Activated CD8-positive, alpha-beta T cell treated with anti-CD3 and anti-CD28 coated beads for 36 hours (primary cell): ENCODE results near the gene TRIM52. TPM values are rescaled to one million over a fixed set of nuclear protein-coding genes. Genes with fewer than 3 reads are reported as not detected.

Experiments used
- ATAC-seq: fragments of 200-7000 bp; cut with Tn5 transposase; one replicate; pipeline ENCODE4 v1.10.0; 2021; ENCODE audit warnings: mild to moderate bottlenecking, moderate library complexity
- CTCF ChIA-PET: fragments of 350-600 bp; sonication (Branson Sonifier 250); formaldehyde crosslinking; loops from one replicate; lab custom pipeline; 2021; ENCODE audit warnings: antibody characterized with exemption; lab: Charles Lee
- POLR2A ChIA-PET: fragments of 350-600 bp; sonication (Branson Sonifier 250); formaldehyde crosslinking; loops from one replicate; lab custom pipeline; 2021; ENCODE audit warnings: antibody characterized with exemption; lab: Charles Lee
- DNase-seq: peaks from one replicate; pipeline ENCODE4 v3.0.0-alpha.2; 2020
- H3K27ac Mint-ChIP-seq: one replicate; pipeline ENCODE4 v1.8.0; 2021; ENCODE audit warnings: mild to moderate bottlenecking, mixed read lengths
- H3K27me3 Mint-ChIP-seq: one replicate; pipeline ENCODE4 v1.8.0; 2021; ENCODE audit warnings: mixed read lengths
- H3K36me3 Mint-ChIP-seq: one replicate; pipeline ENCODE4 v1.8.0; 2021; ENCODE audit warnings: low read depth, mixed read lengths
- H3K4me1 Mint-ChIP-seq: one replicate; pipeline ENCODE4 v1.8.0; 2021; ENCODE audit warnings: low read depth, mixed read lengths
- H3K4me3 Mint-ChIP-seq: one replicate; pipeline ENCODE4 v1.8.0; 2021; ENCODE audit warnings: mild to moderate bottlenecking, moderate library complexity, mixed read lengths
- H3K9me3 Mint-ChIP-seq: one replicate; pipeline ENCODE4 v1.8.0; 2021; ENCODE audit warnings: mixed read lengths
- intact Hi-C: fragments of 100-400 bp; cut with micrococcal nuclease; formaldehyde crosslinking; loops from one replicate; pipeline ENCODE4 v1.10.0; 2022
- total RNA-seq, 2 experiments: library from RNA; stranded (reverse); gene quantifications; one replicate each; pipeline ENCODE4 v1.2.3, GENCODE V29; 2021
- TF ChIP-seq, protein P1 (sequence below): fragments of 200-600 bp; IDR thresholded peaks from one replicate; pipeline ENCODE4 v1.8.0; 2022; ENCODE audit warnings: antibody characterized with exemption, mild to moderate bottlenecking

The TRIM52 gene
- total RNA-seq, 2 experiments from 2014 or later = 13.2 to 13.8 TPM

DNA sequence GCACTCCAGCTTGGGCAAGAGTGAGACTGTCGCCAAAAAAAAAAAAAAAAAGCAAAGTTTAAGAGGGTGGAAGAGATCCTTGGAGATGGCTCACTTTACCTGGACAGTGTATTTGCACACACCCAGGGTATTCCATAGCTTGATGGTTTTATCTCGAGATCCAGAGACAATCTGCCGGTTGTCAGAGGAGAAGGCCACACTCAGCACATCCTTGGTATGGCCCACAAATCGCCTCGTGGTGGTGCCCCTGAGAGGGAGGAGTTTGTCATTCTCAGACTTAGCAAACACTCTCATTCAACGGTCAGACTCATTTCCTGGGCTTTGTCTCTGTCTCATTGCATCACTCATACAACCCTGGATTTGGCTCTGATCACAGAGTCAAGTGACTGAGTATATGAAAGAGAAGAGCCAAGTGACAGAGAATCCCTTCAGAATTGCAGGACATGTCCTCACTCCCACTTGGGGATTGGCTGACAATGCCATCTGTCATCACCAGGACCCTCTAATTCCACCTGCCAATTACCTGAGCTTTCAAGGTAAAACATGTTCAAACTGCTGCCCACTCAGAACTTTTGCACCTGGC is 19.5 kb downstream of the TRIM52 start:
- intact Hi-C loops = no loop called here
- peak; percentile 63 for ATAC-seq
- TF ChIP-seq, protein P1, sequence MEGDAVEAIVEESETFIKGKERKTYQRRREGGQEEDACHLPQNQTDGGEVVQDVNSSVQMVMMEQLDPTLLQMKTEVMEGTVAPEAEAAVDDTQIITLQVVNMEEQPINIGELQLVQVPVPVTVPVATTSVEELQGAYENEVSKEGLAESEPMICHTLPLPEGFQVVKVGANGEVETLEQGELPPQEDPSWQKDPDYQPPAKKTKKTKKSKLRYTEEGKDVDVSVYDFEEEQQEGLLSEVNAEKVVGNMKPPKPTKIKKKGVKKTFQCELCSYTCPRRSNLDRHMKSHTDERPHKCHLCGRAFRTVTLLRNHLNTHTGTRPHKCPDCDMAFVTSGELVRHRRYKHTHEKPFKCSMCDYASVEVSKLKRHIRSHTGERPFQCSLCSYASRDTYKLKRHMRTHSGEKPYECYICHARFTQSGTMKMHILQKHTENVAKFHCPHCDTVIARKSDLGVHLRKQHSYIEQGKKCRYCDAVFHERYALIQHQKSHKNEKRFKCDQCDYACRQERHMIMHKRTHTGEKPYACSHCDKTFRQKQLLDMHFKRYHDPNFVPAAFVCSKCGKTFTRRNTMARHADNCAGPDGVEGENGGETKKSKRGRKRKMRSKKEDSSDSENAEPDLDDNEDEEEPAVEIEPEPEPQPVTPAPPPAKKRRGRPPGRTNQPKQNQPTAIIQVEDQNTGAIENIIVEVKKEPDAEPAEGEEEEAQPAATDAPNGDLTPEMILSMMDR = no peak
- Mint-ChIP-seq H3K36me3 (peaks cover 76% of the 10 kb centered on the region), H3K27me3 (no peaks in the 10 kb centered on the region), H3K4me3 (peak overlapping the region; percentile 99), H3K9me3 (no peaks in the 10 kb centered on the region), H3K27ac (peak overlapping the region; percentile 100), H3K4me1 (peaks cover 48% of the 10 kb centered on the region)
- CTCF ChIA-PET = no interaction called here
- peak; percentile 85 for DNase-seq
- POLR2A ChIA-PET = interaction anchor here (0.6 to 35.9 kb wide), 8 partner anchors 7 to 1620 kb away, joined by 3 to 746 read pairs (median 24); partner anchors contain the start of genes RACK1, TRIM41 and TRIM52

DNA sequence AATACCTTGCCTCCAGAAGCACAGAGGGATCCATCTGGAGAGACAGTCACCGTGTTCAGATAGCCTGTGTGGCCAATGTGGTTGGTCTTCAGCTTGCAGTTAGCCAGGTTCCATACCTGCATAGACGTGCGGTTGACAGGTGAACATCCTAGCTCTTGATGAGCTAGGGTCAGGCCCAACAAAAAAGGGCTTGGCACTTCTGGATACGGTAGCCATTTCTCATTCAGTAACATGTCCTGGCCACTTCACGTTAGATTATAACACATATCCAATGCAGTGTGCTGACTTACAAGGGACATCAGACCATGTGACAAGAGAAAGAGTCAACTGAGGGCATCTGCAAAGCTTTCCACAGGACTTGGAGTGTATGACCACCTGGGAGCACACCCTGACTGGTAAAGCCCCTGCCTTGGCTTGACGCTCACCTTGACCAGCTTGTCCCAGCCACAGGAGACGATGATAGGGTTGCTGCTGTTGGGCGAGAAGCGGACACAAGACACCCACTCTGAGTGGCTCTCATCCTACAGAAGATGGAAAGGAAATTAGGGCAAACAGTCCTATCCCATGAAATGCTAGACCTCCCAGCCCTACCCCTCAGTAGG is 21.8 kb downstream of the TRIM52 start:
- H3K27me3 Mint-ChIP-seq = no peaks in the 10 kb centered on the region
- ATAC-seq (no peak), DNase-seq (no peak)
- CTCF ChIA-PET = interaction anchor here (0.6 kb wide), 1 partner anchor 55 kb away, joined by 3 read pairs; no protein-coding TSS in a partner anchor
- H3K4me1 Mint-ChIP-seq = peaks cover 40% of the 10 kb centered on the region
- TF ChIP-seq, protein P1 = no peak
- peak overlapping the region; percentile 50 for H3K4me3 Mint-ChIP-seq
- no peaks in the 10 kb centered on the region for H3K9me3 Mint-ChIP-seq
- intact Hi-C loops = no loop called here
- POLR2A ChIA-PET = interaction anchor here (0.9 to 35.9 kb wide), 5 partner anchors 6 to 50 kb away, joined by 5 to 746 read pairs (median 34); partner anchors contain the start of genes RACK1, TRIM41 and TRIM52
- peaks cover 88% of the 10 kb centered on the region for H3K36me3 Mint-ChIP-seq
- peak overlapping the region; percentile 100 for H3K27ac Mint-ChIP-seq

DNA sequence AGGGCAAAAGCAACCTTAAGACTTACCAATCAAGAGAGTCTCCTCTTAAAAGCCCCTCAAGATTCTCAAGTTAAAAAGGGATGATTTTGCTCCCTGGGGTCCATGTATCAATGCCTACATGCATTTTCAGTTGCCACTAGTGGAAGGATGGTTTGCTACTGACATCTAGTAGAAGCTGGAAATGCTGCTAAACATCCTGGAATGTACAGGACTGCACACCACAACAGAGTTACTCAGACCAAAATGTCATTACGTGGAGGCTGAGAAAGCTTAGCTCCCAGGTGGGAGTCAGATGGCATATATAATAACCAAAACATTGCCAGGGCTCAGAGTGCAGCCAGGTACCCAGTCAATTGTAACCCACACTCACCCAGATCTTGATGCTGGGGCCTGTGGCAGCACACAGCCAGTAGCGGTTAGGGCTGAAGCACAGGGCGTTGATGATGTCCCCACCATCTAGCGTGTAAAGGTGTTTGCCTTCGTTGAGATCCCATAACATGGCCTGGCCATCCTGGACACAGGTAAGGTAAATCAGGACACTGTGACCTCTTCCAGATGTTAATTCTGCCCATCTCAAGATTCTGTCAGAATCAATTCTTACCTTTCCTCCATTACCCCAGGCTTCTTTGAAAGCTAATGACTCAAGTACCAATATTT is 23.1 kb downstream of the TRIM52 start:
- Mint-ChIP-seq H3K27me3 (no peaks in the 10 kb centered on the region), H3K4me3 (peak overlapping the region; percentile 16), H3K27ac (peak overlapping the region; percentile 100), H3K9me3 (no peaks in the 10 kb centered on the region), H3K36me3 (peaks cover 80% of the 10 kb centered on the region), H3K4me1 (peaks cover 40% of the 10 kb centered on the region)
- POLR2A ChIA-PET = interaction anchor here (1.0 to 35.9 kb wide), 4 partner anchors 5 to 48 kb away, joined by 3 to 746 read pairs (median 374); partner anchors contain the start of genes RACK1, TRIM41 and TRIM52
- intact Hi-C loops = no loop called here
- DNase-seq (no peak), ATAC-seq (no peak)
- TF ChIP-seq, protein P1 = no peak
- CTCF ChIA-PET = no interaction called here

DNA sequence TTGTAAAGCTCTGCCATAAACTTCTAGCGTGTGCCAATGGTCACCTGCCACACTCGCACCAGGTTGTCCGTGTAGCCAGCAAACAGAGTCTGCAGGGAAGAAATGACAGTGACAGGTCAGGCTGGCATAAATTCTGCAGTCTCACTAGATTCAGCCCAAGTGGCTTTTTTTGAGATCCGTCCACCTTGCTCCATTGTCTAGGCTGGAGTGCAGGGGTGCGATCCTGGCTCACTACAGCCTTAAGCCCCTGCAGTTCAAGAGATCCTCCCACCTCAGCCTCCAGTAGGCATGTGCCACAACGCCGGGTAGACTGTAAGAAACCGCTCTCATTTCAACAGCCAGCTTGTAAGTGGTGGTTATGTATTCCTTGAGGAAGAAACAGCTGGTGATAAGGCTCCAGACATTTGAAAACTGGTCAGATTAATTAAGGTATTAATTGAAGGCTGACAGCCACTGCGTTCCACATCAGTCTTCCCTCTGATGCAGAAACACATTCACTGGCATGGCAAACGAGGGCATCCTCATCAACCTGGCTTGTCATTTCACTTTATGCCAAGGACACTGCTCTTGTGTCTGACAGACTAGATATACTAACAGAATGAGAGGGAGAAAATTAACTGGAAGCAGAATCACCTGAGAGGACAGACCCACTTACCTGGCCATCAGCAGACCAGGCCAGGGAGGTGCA is 23.8 kb downstream of the TRIM52 start:
- ChIA-PET POLR2A (interaction anchor here (1.0 to 35.9 kb wide), 3 partner anchors 4 to 40 kb away, joined by 3 to 746 read pairs (median 746); partner anchors contain the start of genes RACK1, TRIM41 and TRIM52), CTCF (no interaction called here)
- no peak for DNase-seq
- H3K4me1 Mint-ChIP-seq = peaks cover 40% of the 10 kb centered on the region
- no peaks in the 10 kb centered on the region for H3K9me3 Mint-ChIP-seq
- no peak for ATAC-seq
- H3K4me3 Mint-ChIP-seq = no peak overlapping the region
- TF ChIP-seq, protein P1 = no peak
- H3K27ac Mint-ChIP-seq = peak overlapping the region; percentile 25
- H3K36me3 Mint-ChIP-seq = peaks cover 74% of the 10 kb centered on the region
- intact Hi-C loops = no loop called here
- H3K27me3 Mint-ChIP-seq = no peaks in the 10 kb centered on the region
